HG03060 (cell line): ENCODE results near the gene BAG1.

Source experiments
- ATAC-seq: cut with Tn5 transposase; IDR thresholded peaks from one replicate; pipeline ENCODE4 v1.9.1; 2021; ENCODE audit warnings: low read depth, moderate number of reproducible peaks; ENCODE audit not compliant: unreplicated experiment

The BAG1 gene

DNA sequence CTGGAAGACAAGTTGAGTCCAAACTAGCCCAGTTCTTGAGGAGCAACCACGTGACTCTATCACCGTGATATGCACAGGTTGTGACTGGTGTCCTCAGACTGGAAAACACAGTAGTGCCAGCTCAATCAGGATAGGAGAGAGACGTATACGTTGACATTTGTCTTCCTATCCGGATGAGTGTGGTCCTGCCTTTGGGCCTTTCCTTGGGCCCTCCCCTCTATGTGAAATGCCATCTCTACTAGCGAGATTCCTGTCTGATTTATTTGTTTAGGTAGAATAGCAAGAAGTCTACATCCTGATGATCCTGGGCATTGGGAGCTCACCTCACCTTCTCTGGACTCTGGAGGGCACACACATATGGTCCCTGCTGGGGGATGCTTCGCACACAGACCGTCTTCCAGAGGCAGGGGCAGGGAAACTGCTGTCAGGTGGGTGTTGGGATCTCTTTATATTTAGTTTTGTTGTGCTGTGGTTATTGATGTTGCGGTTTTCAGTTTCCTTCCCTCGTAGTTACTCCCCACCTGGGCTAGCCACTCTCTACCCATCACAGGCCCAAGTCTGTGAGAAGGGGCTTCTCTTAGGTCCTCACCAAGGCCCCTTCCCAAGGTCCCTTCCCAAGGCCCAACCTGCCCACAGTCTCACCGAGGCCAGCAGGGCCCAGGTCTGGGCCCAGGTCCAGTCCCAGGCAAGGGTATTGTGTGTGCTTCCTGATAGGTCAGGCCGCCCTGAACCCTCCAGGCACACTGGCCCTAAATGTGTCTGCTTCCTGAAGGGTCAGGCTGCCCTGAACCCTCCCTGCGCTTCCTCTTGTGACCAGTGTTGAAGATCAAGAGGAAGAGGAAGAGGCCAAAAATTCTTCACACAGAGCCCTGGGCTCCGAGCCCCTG lies 43.6 kb downstream of the BAG1 start:
- no peak for ATAC-seq

DNA sequence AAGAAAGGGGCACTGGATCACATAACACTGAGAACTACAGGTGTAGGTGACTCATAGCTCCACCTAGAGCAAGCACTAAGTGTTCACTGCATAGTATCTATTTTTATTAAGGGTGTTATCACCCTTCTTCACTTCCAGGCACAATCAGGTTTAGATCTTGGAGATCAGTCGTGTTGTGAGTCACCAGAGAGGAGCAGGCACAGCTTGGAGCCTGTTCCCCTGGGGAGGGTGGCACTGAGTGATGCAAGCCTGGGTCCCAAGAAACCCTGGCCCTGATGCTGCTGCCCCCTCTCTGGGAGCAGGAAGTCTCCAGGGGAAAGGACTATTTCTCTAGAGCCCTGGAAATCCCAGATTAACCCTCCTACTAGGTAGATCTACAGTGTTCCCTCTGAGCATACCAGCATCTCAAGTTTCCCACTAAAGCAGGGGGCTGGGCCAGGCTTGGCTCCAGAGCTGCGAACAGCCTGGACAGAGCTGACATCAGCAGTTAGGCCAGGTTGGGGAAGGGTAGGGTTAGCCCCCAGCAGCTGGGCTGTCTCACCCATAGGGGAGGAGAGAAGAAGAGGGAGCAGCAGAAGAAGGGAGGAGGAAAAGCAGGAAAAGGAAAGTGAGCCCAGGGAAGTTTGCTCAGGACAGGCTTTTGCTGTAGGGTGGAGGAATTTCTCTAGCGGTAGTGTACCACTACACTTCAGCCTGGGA lies 52.7 kb downstream of the BAG1 start:
- no peak for ATAC-seq

GRCh38 chr9:33210006-33210715 lies 54.3 kb downstream of the BAG1 start:
- no peak for ATAC-seq

GRCh38 chr9:33209394-33209793 lies 55.1 kb downstream of the BAG1 start:
- no peak for ATAC-seq

- peak; percentile 98 for ATAC-seq
Observed at GRCh38 chr9:33202552-33203201, 61.8 kb downstream of the BAG1 start.
